WTC11 (cell line): ENCODE results near the gene CATSPERZ. TPM values are rescaled to one million over a fixed set of nuclear protein-coding genes. Genes with fewer than 3 reads are reported as not detected.

ENCODE experiments used
- ATAC-seq: fragments of 200-7000 bp; cut with Tn5 transposase; 2 replicates; pipeline ENCODE4 v1.10.0; 2021; ENCODE audit warnings: mild to moderate bottlenecking, moderate library complexity
- CTCF ChIA-PET: fragments of 300-600 bp; sonication (Branson Sonifier 250); formaldehyde crosslinking; loops from one replicate; lab custom pipeline; 2021; ENCODE audit warnings: antibody characterized with exemption; lab: Charles Lee
- POLR2A ChIA-PET: fragments of 350-600 bp; sonication (Branson Sonifier 250); formaldehyde crosslinking; loops from one replicate; lab custom pipeline; 2021; ENCODE audit warnings: antibody characterized with exemption; lab: Charles Lee
- DNase-seq: peaks from one replicate; pipeline ENCODE4 v3.0.0; 2021; ENCODE audit warnings: low spot score
- H3K27ac Mint-ChIP-seq: 2 replicates; pipeline ENCODE4 v1.8.0; 2021; ENCODE audit warnings: mixed read lengths
- H3K27me3 Mint-ChIP-seq: 2 replicates; pipeline ENCODE4 v1.8.0; 2021; ENCODE audit warnings: low read depth, mild to moderate bottlenecking, moderate library complexity, mixed read lengths
- H3K36me3 Mint-ChIP-seq: 2 replicates; pipeline ENCODE4 v1.8.0; 2021; ENCODE audit warnings: mixed read lengths
- H3K4me1 Mint-ChIP-seq: 2 replicates; pipeline ENCODE4 v1.8.0; 2022; ENCODE audit warnings: mixed read lengths
- H3K4me3 Mint-ChIP-seq: 2 replicates; pipeline ENCODE4 v1.8.0; 2021; ENCODE audit warnings: mild to moderate bottlenecking, moderate library complexity, mixed read lengths
- H3K9me3 Mint-ChIP-seq: 2 replicates; pipeline ENCODE4 v1.8.0; 2021; ENCODE audit warnings: mixed read lengths
- CBFB ChIP-seq: sonication (generic); formaldehyde crosslinking; IDR thresholded peaks from 2 replicates; pipeline ENCODE4 v1.8.1; 2022; ENCODE audit warnings: mild to moderate bottlenecking, low read depth, missing genetic modification reagents
- FOXK1 ChIP-seq: sonication (generic); formaldehyde crosslinking; IDR thresholded peaks from 2 replicates; pipeline ENCODE4 v1.8.0; 2022; ENCODE audit warnings: mild to moderate bottlenecking, moderate library complexity, missing genetic modification reagents
- FOXP1 ChIP-seq: sonication (generic); formaldehyde crosslinking; IDR thresholded peaks from 2 replicates; pipeline ENCODE4 v1.8.0; 2022; ENCODE audit warnings: missing genetic modification reagents, mild to moderate bottlenecking, moderate library complexity, borderline replicate concordance
- KAT7 ChIP-seq: sonication (generic); formaldehyde crosslinking; IDR thresholded peaks from 2 replicates; pipeline ENCODE4 v1.8.1; 2023; ENCODE audit warnings: missing genetic modification reagents, mild to moderate bottlenecking, borderline replicate concordance
- NR2C2 ChIP-seq: sonication (generic); formaldehyde crosslinking; IDR thresholded peaks from 2 replicates; pipeline ENCODE4 v1.8.0; 2022; ENCODE audit warnings: mild to moderate bottlenecking, missing genetic modification reagents
- SMAD4 ChIP-seq: sonication (generic); formaldehyde crosslinking; IDR thresholded peaks from 2 replicates; pipeline ENCODE4 v1.8.0; 2022; ENCODE audit warnings: mild to moderate bottlenecking, missing genetic modification reagents
- ZBTB21 ChIP-seq: sonication (generic); formaldehyde crosslinking; IDR thresholded peaks from 2 replicates; pipeline ENCODE4 v1.8.1; 2023; ENCODE audit warnings: mild to moderate bottlenecking, missing genetic modification reagents, borderline replicate concordance
- ZNF232 ChIP-seq: sonication (generic); formaldehyde crosslinking; IDR thresholded peaks from 2 replicates; pipeline ENCODE4 v1.8.0; 2022; ENCODE audit warnings: mild to moderate bottlenecking, missing genetic modification reagents
- ZNF671 ChIP-seq: fragments of 250-450 bp; sonication (Bioruptor Pico); IDR thresholded peaks from 2 replicates; pipeline ENCODE4 v1.8.0; 2021; ENCODE audit warnings: mild to moderate bottlenecking
- total RNA-seq: library from RNA; stranded (reverse); gene quantifications from 3 replicates; pipeline ENCODE4 v1.2.3, GENCODE V29; 2021
- TF ChIP-seq, protein P1 (sequence below): sonication (generic); formaldehyde crosslinking; IDR thresholded peaks from 2 replicates; pipeline ENCODE4 v1.8.1; 2023; ENCODE audit warnings: mild to moderate bottlenecking, missing genetic modification reagents
- TF ChIP-seq, protein P2 (sequence below): sonication (generic); formaldehyde crosslinking; IDR thresholded peaks from 2 replicates; pipeline ENCODE4 v1.8.0; 2023; ENCODE audit warnings: missing genetic modification reagents, mild to moderate bottlenecking, borderline replicate concordance
- TF ChIP-seq, protein P3 (sequence below): sonication (generic); formaldehyde crosslinking; IDR thresholded peaks from 2 replicates; pipeline ENCODE4 v1.8.0; 2022; ENCODE audit warnings: mild to moderate bottlenecking, missing genetic modification reagents
- TF ChIP-seq, protein P4 (sequence below): sonication (generic); formaldehyde crosslinking; IDR thresholded peaks from 2 replicates; pipeline ENCODE4 v1.8.1; 2023; ENCODE audit warnings: mild to moderate bottlenecking, missing genetic modification reagents, moderate library complexity
- TF ChIP-seq, protein P5 (sequence below): sonication (generic); formaldehyde crosslinking; conservative IDR thresholded peaks from 2 replicates; pipeline ENCODE4 v1.8.1; 2023; ENCODE audit warnings: mild to moderate bottlenecking, low read depth, missing genetic modification reagents, moderate library complexity
- TF ChIP-seq, protein P6 (sequence below): sonication (generic); formaldehyde crosslinking; IDR thresholded peaks from 2 replicates; pipeline ENCODE4 v1.8.1; 2022; ENCODE audit warnings: mild to moderate bottlenecking, missing genetic modification reagents, moderate library complexity, borderline replicate concordance

CATSPERZ gene
- total RNA-seq, 1 experiment from 2014 or later, result 2.5 TPM

DNA sequence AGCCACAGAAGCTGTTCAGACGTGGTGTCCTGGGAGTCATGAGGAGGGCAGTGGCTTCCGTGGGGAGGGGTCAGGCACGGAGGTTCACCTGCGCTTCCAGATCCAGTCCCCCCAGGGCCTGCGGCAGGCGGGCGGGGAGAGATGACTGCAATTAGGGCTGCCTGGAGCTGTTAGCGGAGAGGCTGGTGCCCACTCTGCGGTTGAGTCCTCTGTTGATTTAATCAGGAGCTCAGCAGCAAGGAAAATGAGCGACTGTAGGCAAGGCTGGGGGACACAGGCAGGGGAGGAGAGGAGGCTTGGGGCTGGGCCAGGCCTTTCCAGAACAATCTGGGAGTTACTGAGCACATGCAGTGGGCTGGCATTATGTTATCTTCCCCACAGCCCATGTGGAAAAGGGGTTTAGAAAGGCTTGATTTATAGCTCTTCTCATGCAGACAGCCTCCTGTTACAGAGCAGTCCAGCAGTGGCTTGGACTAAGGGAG is 35.7 kb upstream of the CATSPERZ start:
- Mint-ChIP-seq H3K27ac (peak overlapping the region; percentile 32), H3K4me3 (no peak overlapping the region), H3K4me1 (peaks cover 12% of the 10 kb centered on the region), H3K27me3 (no peaks in the 10 kb centered on the region), H3K9me3 (no peaks in the 10 kb centered on the region), H3K36me3 (peaks cover 40% of the 10 kb centered on the region)
- ATAC-seq (no peak), DNase-seq (no peak)
- CTCF ChIA-PET, result interaction anchor here (0.8 to 4.5 kb wide), 6 partner anchors 14 to 91 kb away, joined by 3 to 65 read pairs (median 6); partner anchors contain the start of genes NUDT22, PLCB3 and TRPT1
- no peak for TF ChIP-seq ZNF232 (CRISPR knock-in tag)
- no peak for TF ChIP-seq ZNF671 (CRISPR knock-in tag)
- no peak for TF ChIP-seq FOXK1 (CRISPR knock-in tag)
- TF ChIP-seq, protein P1, sequence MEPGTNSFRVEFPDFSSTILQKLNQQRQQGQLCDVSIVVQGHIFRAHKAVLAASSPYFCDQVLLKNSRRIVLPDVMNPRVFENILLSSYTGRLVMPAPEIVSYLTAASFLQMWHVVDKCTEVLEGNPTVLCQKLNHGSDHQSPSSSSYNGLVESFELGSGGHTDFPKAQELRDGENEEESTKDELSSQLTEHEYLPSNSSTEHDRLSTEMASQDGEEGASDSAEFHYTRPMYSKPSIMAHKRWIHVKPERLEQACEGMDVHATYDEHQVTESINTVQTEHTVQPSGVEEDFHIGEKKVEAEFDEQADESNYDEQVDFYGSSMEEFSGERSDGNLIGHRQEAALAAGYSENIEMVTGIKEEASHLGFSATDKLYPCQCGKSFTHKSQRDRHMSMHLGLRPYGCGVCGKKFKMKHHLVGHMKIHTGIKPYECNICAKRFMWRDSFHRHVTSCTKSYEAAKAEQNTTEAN, result no peak
- TF ChIP-seq, protein P2, sequence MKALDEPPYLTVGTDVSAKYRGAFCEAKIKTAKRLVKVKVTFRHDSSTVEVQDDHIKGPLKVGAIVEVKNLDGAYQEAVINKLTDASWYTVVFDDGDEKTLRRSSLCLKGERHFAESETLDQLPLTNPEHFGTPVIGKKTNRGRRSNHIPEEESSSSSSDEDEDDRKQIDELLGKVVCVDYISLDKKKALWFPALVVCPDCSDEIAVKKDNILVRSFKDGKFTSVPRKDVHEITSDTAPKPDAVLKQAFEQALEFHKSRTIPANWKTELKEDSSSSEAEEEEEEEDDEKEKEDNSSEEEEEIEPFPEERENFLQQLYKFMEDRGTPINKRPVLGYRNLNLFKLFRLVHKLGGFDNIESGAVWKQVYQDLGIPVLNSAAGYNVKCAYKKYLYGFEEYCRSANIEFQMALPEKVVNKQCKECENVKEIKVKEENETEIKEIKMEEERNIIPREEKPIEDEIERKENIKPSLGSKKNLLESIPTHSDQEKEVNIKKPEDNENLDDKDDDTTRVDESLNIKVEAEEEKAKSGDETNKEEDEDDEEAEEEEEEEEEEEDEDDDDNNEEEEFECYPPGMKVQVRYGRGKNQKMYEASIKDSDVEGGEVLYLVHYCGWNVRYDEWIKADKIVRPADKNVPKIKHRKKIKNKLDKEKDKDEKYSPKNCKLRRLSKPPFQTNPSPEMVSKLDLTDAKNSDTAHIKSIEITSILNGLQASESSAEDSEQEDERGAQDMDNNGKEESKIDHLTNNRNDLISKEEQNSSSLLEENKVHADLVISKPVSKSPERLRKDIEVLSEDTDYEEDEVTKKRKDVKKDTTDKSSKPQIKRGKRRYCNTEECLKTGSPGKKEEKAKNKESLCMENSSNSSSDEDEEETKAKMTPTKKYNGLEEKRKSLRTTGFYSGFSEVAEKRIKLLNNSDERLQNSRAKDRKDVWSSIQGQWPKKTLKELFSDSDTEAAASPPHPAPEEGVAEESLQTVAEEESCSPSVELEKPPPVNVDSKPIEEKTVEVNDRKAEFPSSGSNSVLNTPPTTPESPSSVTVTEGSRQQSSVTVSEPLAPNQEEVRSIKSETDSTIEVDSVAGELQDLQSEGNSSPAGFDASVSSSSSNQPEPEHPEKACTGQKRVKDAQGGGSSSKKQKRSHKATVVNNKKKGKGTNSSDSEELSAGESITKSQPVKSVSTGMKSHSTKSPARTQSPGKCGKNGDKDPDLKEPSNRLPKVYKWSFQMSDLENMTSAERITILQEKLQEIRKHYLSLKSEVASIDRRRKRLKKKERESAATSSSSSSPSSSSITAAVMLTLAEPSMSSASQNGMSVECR, result no peak
- TF ChIP-seq CBFB (CRISPR knock-in tag), result no peak
- TF ChIP-seq NR2C2 (CRISPR knock-in tag), result no peak
- TF ChIP-seq, protein P3, sequence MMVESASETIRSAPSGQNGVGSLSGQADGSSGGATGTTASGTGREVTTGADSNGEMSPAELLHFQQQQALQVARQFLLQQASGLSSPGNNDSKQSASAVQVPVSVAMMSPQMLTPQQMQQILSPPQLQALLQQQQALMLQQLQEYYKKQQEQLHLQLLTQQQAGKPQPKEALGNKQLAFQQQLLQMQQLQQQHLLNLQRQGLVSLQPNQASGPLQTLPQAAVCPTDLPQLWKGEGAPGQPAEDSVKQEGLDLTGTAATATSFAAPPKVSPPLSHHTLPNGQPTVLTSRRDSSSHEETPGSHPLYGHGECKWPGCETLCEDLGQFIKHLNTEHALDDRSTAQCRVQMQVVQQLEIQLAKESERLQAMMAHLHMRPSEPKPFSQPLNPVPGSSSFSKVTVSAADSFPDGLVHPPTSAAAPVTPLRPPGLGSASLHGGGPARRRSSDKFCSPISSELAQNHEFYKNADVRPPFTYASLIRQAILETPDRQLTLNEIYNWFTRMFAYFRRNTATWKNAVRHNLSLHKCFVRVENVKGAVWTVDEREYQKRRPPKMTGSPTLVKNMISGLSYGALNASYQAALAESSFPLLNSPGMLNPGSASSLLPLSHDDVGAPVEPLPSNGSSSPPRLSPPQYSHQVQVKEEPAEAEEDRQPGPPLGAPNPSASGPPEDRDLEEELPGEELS (CRISPR knock-in tag), result no peak
- TF ChIP-seq SMAD4 (CRISPR knock-in tag), result no peak
- TF ChIP-seq, protein P4, sequence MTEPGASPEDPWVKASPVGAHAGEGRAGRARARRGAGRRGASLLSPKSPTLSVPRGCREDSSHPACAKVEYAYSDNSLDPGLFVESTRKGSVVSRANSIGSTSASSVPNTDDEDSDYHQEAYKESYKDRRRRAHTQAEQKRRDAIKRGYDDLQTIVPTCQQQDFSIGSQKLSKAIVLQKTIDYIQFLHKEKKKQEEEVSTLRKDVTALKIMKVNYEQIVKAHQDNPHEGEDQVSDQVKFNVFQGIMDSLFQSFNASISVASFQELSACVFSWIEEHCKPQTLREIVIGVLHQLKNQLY, result no peak
- TF ChIP-seq, protein P5, sequence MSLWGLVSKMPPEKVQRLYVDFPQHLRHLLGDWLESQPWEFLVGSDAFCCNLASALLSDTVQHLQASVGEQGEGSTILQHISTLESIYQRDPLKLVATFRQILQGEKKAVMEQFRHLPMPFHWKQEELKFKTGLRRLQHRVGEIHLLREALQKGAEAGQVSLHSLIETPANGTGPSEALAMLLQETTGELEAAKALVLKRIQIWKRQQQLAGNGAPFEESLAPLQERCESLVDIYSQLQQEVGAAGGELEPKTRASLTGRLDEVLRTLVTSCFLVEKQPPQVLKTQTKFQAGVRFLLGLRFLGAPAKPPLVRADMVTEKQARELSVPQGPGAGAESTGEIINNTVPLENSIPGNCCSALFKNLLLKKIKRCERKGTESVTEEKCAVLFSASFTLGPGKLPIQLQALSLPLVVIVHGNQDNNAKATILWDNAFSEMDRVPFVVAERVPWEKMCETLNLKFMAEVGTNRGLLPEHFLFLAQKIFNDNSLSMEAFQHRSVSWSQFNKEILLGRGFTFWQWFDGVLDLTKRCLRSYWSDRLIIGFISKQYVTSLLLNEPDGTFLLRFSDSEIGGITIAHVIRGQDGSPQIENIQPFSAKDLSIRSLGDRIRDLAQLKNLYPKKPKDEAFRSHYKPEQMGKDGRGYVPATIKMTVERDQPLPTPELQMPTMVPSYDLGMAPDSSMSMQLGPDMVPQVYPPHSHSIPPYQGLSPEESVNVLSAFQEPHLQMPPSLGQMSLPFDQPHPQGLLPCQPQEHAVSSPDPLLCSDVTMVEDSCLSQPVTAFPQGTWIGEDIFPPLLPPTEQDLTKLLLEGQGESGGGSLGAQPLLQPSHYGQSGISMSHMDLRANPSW (CRISPR knock-in tag), result no peak
- TF ChIP-seq KAT7 (CRISPR knock-in tag), result no peak
- TF ChIP-seq ZBTB21 (CRISPR knock-in tag), result no peak
- no peak for TF ChIP-seq FOXP1 (CRISPR knock-in tag)
- TF ChIP-seq, protein P6, sequence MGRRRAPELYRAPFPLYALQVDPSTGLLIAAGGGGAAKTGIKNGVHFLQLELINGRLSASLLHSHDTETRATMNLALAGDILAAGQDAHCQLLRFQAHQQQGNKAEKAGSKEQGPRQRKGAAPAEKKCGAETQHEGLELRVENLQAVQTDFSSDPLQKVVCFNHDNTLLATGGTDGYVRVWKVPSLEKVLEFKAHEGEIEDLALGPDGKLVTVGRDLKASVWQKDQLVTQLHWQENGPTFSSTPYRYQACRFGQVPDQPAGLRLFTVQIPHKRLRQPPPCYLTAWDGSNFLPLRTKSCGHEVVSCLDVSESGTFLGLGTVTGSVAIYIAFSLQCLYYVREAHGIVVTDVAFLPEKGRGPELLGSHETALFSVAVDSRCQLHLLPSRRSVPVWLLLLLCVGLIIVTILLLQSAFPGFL (CRISPR knock-in tag), result no peak
- POLR2A ChIA-PET, result interaction anchor here (0.6 to 1.4 kb wide), 2 partner anchors 23 to 73 kb away, joined by 4 to 7 read pairs; no protein-coding TSS in a partner anchor
